Mucosa of stomach (tissue), 1 donor: Measurements from ENCODE around the gene ZSWIM6.

Source experiments
- H3K27me3 ChIP-seq: one replicate; pipeline ENCODE4 v1.7.0; 2013; ENCODE audit warnings: mild to moderate bottlenecking, low read length; ENCODE audit not compliant: control insufficient read depth, insufficient read depth
- H3K36me3 ChIP-seq: one replicate; pipeline ENCODE4 v1.7.0; 2013; ENCODE audit warnings: low read length; ENCODE audit not compliant: control insufficient read depth, insufficient read depth
- H3K4me1 ChIP-seq: one replicate; pipeline ENCODE4 v1.7.0; 2013; ENCODE audit warnings: mild to moderate bottlenecking, low read length; ENCODE audit not compliant: control insufficient read depth, insufficient read depth
- H3K4me3 ChIP-seq: one replicate; pipeline ENCODE4 v1.7.0; 2013; ENCODE audit warnings: low read length
- H3K9ac ChIP-seq: one replicate; pipeline ENCODE4 v1.7.0; 2013; ENCODE audit warnings: mild to moderate bottlenecking, low read length, moderate library complexity
- H3K9me3 ChIP-seq: one replicate; pipeline ENCODE4 v1.7.0; 2013; ENCODE audit warnings: mild to moderate bottlenecking, low read length, moderate library complexity; ENCODE audit not compliant: control insufficient read depth
- donor health status: Pancreatic carcinoma.

Gene ZSWIM6

GRCh38 chr5:61340775-61341361, 8.8 kb downstream of the ZSWIM6 start:
- Histone ChIP-seq H3K4me1 (peaks cover 13% of the 10 kb centered on the region), H3K36me3 (no peaks in the 10 kb centered on the region), H3K9ac (no peak overlapping the region), H3K9me3 (no peaks in the 10 kb centered on the region), H3K27me3 (no peaks in the 10 kb centered on the region), H3K4me3 (no peak overlapping the region)

- peaks cover 13% of the 10 kb centered on the region for H3K4me1 ChIP-seq
Observed at GRCh38 chr5:61342071-61342501, 10.0 kb downstream of the ZSWIM6 start.

GRCh38 chr5:61344187-61344944, 12.3 kb downstream of the ZSWIM6 start:
- H3K4me1 ChIP-seq = peaks cover 13% of the 10 kb centered on the region
- H3K36me3 ChIP-seq = no peaks in the 10 kb centered on the region
- H3K4me3 ChIP-seq = no peak overlapping the region
- H3K9ac ChIP-seq = no peak overlapping the region
- H3K27me3 ChIP-seq = no peaks in the 10 kb centered on the region
- H3K9me3 ChIP-seq = no peaks in the 10 kb centered on the region

More at GRCh38 chr5:61342071-61342501, 10.0 kb downstream of the ZSWIM6 start:
- H3K36me3 ChIP-seq = no peaks in the 10 kb centered on the region
- H3K9me3 ChIP-seq = no peaks in the 10 kb centered on the region
- no peaks in the 10 kb centered on the region for H3K27me3 ChIP-seq
- H3K4me3 ChIP-seq = no peak overlapping the region
- H3K9ac ChIP-seq = no peak overlapping the region

DNA sequence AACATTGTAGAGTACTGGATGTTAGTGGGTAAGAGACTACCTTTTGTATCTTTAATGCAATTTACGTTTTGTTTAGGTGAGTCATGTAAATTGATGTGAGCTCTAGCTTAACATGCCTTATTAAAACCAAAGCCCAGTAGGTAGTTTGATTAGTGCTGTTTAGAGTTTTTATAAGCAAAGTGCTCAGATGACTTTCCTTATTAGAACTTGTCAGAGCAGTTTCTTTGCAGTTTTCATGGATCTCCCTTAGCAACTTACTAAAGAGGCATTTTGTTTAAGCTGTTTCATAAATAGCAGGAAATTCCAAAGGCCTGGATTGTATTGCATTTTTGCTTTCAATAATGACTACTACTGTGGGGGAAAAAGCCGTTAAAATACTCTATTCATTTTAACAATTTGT, 14.5 kb downstream of the ZSWIM6 start:
- no peaks in the 10 kb centered on the region for H3K9me3 ChIP-seq
- H3K27me3 ChIP-seq = no peaks in the 10 kb centered on the region
- H3K4me3 ChIP-seq = no peak overlapping the region
- no peak overlapping the region for H3K9ac ChIP-seq
- peaks cover 6% of the 10 kb centered on the region for H3K4me1 ChIP-seq
- H3K36me3 ChIP-seq = no peaks in the 10 kb centered on the region

DNA sequence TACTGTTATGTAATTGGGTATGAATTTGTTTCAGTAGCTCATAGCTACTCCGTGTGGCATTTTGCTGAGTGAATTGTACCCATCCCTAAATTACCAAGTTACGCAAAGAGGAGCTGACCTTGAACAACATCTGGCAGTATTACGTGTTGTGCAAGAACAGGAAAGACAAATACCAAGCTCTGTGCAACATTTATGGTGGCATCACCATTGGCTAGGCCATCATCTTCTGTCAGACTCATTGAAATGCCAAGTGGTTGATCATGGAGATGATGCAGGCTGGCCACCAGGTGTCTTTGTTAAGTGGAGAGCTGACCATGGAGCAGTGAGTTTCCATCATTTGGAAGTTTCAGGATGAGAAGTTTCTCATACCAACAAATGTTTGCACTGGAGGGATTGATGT, 15.0 kb downstream of the ZSWIM6 start:
- no peak overlapping the region for H3K9ac ChIP-seq
- no peaks in the 10 kb centered on the region for H3K27me3 ChIP-seq
- peaks cover 3% of the 10 kb centered on the region for H3K4me1 ChIP-seq
- no peaks in the 10 kb centered on the region for H3K9me3 ChIP-seq
- H3K4me3 ChIP-seq = no peak overlapping the region
- H3K36me3 ChIP-seq = no peaks in the 10 kb centered on the region

- H3K9ac ChIP-seq = no peak overlapping the region
- H3K9me3 ChIP-seq = no peaks in the 10 kb centered on the region
- no peaks in the 10 kb centered on the region for H3K4me1 ChIP-seq
- no peaks in the 10 kb centered on the region for H3K27me3 ChIP-seq
- no peak overlapping the region for H3K4me3 ChIP-seq
- no peaks in the 10 kb centered on the region for H3K36me3 ChIP-seq
Observed at GRCh38 chr5:61348447-61348846, 16.4 kb downstream of the ZSWIM6 start.

GRCh38 chr5:61349935-61350334, 17.9 kb downstream of the ZSWIM6 start:
- no peaks in the 10 kb centered on the region for H3K9me3 ChIP-seq
- H3K9ac ChIP-seq = no peak overlapping the region
- no peaks in the 10 kb centered on the region for H3K4me1 ChIP-seq
- no peaks in the 10 kb centered on the region for H3K36me3 ChIP-seq
- no peak overlapping the region for H3K4me3 ChIP-seq
- H3K27me3 ChIP-seq = no peaks in the 10 kb centered on the region

GRCh38 chr5:61350535-61350934, 18.5 kb downstream of the ZSWIM6 start:
- Histone ChIP-seq H3K36me3 (no peaks in the 10 kb centered on the region), H3K9me3 (no peaks in the 10 kb centered on the region), H3K4me1 (no peaks in the 10 kb centered on the region), H3K27me3 (no peaks in the 10 kb centered on the region), H3K4me3 (no peak overlapping the region), H3K9ac (no peak overlapping the region)

- H3K27me3 ChIP-seq = no peaks in the 10 kb centered on the region
- no peak overlapping the region for H3K9ac ChIP-seq
- no peak overlapping the region for H3K4me3 ChIP-seq
- no peaks in the 10 kb centered on the region for H3K36me3 ChIP-seq
- H3K4me1 ChIP-seq = no peaks in the 10 kb centered on the region
- no peaks in the 10 kb centered on the region for H3K9me3 ChIP-seq
Observed at GRCh38 chr5:61351733-61352132, 19.7 kb downstream of the ZSWIM6 start.

DNA sequence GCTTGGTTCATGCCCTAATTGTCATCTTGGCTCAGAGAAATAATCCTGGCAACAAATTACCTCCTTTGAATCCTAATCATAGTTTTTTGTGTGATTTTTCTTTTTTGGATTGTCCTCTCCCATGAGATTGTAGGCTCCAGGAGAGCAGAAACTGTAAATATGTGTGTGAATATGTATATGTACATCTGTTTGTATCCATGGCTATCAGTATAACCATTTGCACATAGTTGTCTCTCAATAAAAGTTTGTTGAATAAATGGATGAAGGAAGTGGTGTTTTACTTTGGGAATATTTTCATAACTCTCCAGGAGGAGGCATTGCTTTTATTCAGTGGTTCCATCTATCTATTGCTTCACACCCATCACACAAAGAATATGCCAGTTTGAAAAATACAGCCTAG, 20.1 kb downstream of the ZSWIM6 start:
- Histone ChIP-seq H3K4me1 (no peaks in the 10 kb centered on the region), H3K4me3 (no peak overlapping the region)

GRCh38 chr5:61352612-61353156, 20.6 kb downstream of the ZSWIM6 start:
- Histone ChIP-seq H3K4me3 (no peak overlapping the region), H3K36me3 (no peaks in the 10 kb centered on the region), H3K9me3 (peaks cover 4% of the 10 kb centered on the region), H3K4me1 (no peaks in the 10 kb centered on the region), H3K27me3 (no peaks in the 10 kb centered on the region), H3K9ac (no peak overlapping the region)

More for the DNA sequence above, 20.1 kb downstream of the ZSWIM6 start:
- H3K9ac ChIP-seq = no peak overlapping the region
- H3K9me3 ChIP-seq = peaks cover under 1% of the 10 kb centered on the region
- no peaks in the 10 kb centered on the region for H3K36me3 ChIP-seq
- H3K27me3 ChIP-seq = no peaks in the 10 kb centered on the region

GRCh38 chr5:61353293-61353692, 21.2 kb downstream of the ZSWIM6 start:
- Histone ChIP-seq H3K4me1 (no peaks in the 10 kb centered on the region), H3K27me3 (no peaks in the 10 kb centered on the region), H3K4me3 (no peak overlapping the region), H3K9ac (no peak overlapping the region), H3K9me3 (peaks cover 4% of the 10 kb centered on the region), H3K36me3 (no peaks in the 10 kb centered on the region)
